GM18868 (cell line): ENCODE results near the gene ELMO3.

Experiments used
- ATAC-seq: cut with Tn5 transposase; IDR thresholded peaks from one replicate; pipeline ENCODE4 v1.9.1; 2021; ENCODE audit warnings: mild to moderate bottlenecking, moderate library complexity; ENCODE audit not compliant: unreplicated experiment

ELMO3 gene

DNA sequence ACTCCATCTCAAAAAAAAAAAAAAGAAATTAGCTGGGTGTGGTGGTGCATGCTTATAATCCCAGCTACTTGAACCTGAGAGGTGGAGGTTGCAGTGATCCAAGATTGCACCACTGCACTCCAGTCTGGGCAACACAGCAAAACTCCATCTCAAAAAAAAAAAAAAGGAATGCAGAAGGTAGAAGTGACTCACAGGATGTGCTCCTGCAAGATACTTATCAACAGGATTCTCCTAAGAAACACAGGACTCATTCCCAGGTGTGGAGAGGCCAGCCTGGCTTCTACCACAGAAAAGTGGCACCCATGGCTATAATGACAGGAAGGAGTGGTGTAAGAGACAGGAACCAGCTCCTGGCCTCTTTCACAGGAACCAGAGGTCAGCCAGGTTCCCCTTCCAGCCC is 13.8 kb downstream of the ELMO3 start:
- no peak for ATAC-seq

GRCh38 chr16:67213197-67214019 is 14.5 kb downstream of the ELMO3 start:
- no peak for ATAC-seq

DNA sequence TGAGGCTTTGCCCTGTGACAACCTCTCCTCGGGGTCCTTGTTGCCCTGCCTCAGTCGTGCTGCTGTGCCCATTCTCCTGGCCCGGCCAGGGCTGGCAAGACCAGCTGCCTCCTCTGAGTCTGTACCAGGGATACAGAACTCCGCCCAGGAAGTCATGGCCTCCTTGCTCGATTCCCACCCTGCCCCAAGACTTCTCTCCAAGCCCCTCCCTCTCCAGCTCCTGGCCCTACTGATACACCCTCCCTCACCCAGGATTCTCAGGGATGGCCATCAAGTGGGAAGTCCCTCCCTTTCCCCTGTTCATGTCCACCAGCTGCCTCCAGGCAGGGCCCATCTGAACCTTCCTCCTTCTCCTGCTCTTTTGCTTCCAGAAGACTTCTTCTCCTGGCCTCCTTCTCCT is 16.8 kb downstream of the ELMO3 start:
- ATAC-seq, result no peak

- ATAC-seq, result no peak
These were observed 17.9 kb downstream of the ELMO3 start for GRCh38 chr16:67216612-67217490.

DNA sequence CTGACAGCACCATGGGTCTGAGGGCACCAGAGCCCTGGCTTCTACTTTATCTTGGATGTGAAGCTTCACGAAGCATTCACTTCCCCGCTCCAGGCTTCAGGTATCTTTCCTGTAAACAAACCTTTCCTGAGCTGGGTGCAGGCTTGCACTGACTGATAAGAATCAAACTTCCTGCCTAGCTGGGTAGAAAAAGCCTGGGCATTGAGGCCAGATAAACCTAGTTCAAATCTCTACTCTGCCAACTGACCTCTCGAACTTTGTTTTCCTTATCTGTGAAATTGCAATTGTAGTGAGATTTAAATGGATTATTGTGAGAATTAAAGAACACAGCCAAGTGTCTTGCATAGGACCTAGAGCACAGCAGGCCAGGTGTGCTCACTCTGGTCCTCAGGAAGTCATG is 25.1 kb downstream of the ELMO3 start:
- no peak for ATAC-seq

GRCh38 chr16:67226295-67226803 is 27.4 kb downstream of the ELMO3 start:
- ATAC-seq, result no peak

DNA sequence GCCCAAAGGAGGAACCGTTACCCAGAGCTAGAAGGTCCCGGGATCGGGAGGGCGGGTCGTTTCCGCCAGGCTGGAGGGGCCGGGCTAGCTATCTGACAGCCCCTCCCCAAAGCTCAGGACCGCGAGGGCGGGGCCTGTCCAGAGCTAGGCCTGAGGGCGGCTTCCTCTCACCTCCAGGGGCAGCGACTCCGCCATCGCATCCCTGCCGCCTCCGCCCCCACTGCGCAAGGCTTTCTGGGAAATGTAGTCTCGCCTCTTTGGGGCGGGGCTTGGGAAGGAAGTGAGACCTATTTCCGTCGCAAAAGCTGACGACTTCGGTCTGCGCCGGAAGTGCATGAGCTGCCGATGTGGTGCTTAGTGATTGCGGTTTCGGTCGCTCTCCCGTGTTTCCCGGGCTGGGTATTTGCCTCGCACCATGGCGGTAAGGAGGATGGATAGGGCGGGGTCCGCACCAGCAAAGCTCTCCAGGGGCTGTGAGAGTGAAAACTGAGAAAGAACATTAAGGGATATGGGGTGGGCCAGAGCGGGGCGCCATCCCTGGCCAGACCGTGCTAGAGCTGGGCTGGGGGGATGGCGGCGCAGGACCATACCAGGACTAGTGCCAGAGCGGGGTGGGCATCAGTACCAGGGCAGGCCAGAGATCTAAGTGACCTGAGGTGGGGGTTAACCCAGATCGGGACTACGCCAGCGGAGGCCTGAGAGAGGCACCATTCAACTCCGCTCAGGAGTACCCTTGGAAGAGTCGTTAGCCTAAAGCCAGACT is 28.1 kb downstream of the ELMO3 start, which contains the start of gene TMEM208:
Gene TMEM208 (plus strand): TSS at position 327 of the 763 bp plus-strand sequence. CDS start 89 bp downstream, at position 416.
- peak; percentile 92 for ATAC-seq

DNA sequence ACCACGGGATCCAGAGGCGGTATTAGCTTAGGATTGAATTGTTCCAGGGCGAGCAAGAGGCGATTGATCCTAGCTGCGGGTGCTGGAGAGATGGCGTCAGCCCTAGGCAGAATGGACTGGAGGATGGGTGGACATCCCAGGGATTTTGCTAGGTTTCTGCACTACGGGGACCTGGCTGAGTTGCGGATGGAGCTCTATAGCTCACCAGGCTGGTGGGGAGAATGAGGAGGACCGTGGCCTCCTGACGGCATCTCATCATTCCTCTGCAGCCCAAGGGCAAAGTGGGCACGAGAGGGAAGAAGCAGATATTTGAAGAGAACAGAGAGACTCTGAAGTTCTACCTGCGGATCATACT is 28.6 kb downstream of the ELMO3 start:
- no peak for ATAC-seq

DNA sequence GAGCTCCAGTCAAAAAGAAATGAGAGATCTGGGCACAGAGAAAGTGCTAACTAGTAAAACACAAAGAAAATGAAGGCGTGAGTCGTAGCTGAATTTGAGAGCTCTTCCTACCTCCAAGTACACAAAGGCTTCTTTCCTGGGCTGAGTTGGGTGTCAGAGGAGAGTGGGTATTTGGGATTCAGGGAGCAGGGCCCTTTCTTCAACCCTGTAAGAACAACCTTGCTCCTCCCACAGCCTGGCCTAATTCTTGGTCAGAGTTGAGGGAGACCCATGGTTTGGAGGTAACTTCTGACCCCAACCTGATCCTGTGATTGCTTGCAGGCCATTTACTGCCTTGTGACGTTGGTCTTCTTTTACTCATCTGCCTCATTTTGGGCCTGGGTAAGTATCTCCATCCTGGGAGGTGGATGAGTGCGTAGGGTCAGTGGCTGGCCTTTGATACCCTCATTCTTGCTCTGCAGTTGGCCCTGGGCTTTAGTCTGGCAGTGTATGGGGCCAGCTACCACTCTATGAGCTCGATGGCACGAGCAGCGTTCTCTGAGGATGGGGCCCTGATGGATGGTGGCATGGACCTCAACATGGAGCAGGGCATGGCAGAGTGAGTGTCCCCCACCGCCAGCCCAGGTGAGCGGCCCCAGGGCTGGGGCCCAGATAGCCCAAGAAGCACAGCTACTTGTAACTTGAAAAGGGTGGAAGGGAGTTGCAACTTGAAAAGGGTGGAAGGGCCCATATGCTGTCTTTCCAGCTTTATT is 29.3 kb downstream of the ELMO3 start:
- no peak for ATAC-seq

- ATAC-seq, result no peak
These were observed 30.0 kb downstream of the ELMO3 start for GRCh38 chr16:67228905-67229304.

- no peak for ATAC-seq
These were observed 31.2 kb downstream of the ELMO3 start for GRCh38 chr16:67229906-67230808.

DNA sequence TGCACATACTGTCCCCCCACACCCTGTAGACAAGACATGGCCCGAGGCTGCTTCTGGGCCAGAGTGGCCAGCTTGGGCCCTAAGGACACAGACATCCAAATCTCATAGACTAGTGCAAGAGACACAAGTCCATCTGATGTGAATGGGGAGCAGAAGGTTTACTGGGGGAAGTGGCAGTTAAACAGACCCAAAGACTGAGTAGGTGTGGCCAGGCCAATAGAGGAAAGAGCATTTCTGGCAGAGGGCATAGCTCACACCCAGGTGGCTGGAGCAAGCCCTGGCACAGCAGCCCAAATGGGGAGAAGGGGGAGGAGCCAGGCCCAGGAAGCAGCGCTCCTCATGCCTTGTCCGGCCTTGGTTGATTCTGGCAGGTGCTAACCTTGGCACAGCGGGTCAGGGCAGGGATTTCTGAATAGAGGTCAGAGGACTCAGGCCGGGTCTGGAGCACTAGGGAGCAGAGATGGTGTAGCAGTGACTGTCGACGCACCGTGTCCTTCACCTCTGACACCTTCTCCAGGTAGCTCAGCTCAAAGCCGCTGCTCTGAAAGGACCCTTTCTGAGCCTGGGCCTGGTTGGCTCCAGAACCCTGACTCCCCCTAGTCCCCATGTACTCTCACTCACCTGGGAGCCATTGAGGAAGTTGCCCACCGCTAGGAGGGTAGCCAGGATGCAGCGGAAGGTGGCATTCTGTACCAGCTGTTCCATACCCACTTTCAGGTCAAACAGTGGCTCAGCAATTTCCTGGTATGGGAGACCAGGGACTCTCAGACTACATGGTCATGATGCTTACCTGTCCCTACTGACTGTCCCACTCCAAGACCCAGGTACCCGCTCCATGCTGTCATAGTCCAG is 32.1 kb downstream of the ELMO3 start:
- no peak for ATAC-seq

DNA sequence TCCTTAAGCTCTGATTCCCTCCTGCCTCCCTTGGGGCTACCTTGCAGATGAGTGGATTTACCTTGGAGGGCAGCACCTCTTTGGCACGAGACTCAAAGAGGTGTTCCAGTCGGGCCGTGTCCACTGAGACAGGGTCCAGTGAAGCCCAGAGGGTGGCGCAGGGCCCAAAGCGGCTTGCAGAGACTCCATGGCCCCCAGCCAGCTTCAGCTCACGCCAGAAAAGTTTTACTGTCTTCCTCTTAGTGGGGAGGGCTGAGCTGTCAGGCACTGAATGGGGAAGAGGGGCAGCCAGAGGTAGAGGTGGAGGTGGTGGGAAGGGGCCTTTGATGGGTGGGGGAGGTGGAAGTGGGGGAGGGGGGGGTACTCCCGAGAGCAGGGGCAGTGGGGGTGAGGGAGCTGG is 34.7 kb downstream of the ELMO3 start:
- ATAC-seq, result no peak

- ATAC-seq, result no peak
These were observed 35.3 kb downstream of the ELMO3 start for GRCh38 chr16:67234180-67234597.

- ATAC-seq, result no peak
These were observed 37.1 kb downstream of the ELMO3 start for GRCh38 chr16:67235816-67236562.

GRCh38 chr16:67236563-67237395 is 37.8 kb downstream of the ELMO3 start:
- no peak for ATAC-seq
